ENCODE measurements around the gene RIOK3. TPM values are rescaled to one million over a fixed set of nuclear protein-coding genes. Genes with fewer than 3 reads are reported as not detected.

The RIOK3 gene, protein sequence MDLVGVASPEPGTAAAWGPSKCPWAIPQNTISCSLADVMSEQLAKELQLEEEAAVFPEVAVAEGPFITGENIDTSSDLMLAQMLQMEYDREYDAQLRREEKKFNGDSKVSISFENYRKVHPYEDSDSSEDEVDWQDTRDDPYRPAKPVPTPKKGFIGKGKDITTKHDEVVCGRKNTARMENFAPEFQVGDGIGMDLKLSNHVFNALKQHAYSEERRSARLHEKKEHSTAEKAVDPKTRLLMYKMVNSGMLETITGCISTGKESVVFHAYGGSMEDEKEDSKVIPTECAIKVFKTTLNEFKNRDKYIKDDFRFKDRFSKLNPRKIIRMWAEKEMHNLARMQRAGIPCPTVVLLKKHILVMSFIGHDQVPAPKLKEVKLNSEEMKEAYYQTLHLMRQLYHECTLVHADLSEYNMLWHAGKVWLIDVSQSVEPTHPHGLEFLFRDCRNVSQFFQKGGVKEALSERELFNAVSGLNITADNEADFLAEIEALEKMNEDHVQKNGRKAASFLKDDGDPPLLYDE
- polyA plus RNA-seq (73.0 and 109 TPM in 2 replicates), polyA minus RNA-seq (100 and 109 TPM in 2 replicates)

DNA sequence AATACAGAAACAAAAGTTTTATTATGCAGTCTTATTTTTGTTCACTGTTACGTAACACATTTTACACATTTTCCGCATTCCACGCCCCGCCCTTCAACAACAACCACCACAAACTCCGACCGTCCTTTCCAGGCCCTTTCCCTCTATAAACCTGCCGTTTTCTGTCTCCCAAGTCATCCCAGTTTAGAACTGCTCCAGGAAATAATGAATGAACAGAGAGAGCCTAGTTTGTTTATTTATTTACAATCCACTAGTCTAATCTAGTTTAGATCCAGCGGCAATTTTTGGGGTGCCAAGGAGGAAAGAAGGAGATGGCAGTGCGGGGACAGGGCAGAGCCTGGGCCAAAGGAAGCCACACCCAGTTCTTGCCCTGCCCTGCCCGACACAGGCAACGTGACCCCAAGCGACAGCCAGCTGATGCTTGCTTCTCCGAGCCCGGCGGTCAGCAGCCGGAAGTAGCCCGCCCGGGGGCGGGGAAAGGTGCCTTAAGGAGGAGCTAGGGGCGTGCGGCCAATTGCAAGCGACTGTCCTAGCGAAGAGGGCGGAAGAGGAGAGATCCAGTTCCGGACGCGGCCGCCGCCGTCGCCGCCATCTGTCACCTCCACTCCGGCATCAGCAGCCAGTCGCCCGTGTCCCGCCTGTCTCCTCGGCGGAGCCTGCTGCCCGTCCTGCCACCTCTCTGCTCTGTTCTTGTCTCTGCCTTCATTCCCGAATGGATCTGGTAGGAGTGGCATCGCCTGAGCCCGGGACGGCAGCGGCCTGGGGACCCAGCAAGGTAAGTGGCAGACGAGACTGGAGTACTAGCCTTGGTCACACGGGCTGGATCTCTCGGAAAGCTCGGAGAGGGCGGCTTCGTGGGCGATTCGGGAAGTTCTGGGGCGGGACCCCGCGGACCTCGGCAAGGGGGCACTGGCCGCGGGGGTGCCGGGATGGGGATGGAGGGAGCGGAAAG is at the start of gene RIOK3:
Gene RIOK3 (plus strand): TSS at position 560 of the 952 bp plus-strand sequence. CDS start 153 bp downstream, at position 713.
- Histone ChIP-seq H3K36me3 (ENCODE audit: insufficient read depth, low read length) (no peaks in the 10 kb centered on the region), H3F3A (ENCODE audit: insufficient read depth, low read length, poor library complexity, severe bottlenecking) (no peaks in the 10 kb centered on the region), H3K79me2 (replicated peaks; ENCODE audit: insufficient read depth, low read length) (peaks cover 46% of the 10 kb centered on the region), H3K9me3 (ENCODE audit: low read length) (no peaks in the 10 kb centered on the region), H3K4me2 (ENCODE audit: low read length) (peak within 1 kb of the TSS; percentile 86), H2AFZ (ENCODE audit: low read depth, low read length) (peak within 1 kb of the TSS; percentile 84), H3K4me3 (ENCODE audit: low read length) (peak within 1 kb of the TSS; percentile 98), H3K27me3 (ENCODE audit: insufficient read depth, low read depth, low read length) (no peaks in the 10 kb centered on the region), H4K20me1 (ENCODE audit: insufficient read depth) (no peaks in the 10 kb centered on the region), H3K9ac (ENCODE audit: low read length) (peak within 1 kb of the TSS; percentile 87), H3K9me2 (ENCODE audit: insufficient read depth, low read length) (no peaks in the 10 kb centered on the region), H3K27ac (ENCODE audit: low read length) (peak within 1 kb of the TSS; percentile 74)
- TF ChIP-seq, protein P1, sequence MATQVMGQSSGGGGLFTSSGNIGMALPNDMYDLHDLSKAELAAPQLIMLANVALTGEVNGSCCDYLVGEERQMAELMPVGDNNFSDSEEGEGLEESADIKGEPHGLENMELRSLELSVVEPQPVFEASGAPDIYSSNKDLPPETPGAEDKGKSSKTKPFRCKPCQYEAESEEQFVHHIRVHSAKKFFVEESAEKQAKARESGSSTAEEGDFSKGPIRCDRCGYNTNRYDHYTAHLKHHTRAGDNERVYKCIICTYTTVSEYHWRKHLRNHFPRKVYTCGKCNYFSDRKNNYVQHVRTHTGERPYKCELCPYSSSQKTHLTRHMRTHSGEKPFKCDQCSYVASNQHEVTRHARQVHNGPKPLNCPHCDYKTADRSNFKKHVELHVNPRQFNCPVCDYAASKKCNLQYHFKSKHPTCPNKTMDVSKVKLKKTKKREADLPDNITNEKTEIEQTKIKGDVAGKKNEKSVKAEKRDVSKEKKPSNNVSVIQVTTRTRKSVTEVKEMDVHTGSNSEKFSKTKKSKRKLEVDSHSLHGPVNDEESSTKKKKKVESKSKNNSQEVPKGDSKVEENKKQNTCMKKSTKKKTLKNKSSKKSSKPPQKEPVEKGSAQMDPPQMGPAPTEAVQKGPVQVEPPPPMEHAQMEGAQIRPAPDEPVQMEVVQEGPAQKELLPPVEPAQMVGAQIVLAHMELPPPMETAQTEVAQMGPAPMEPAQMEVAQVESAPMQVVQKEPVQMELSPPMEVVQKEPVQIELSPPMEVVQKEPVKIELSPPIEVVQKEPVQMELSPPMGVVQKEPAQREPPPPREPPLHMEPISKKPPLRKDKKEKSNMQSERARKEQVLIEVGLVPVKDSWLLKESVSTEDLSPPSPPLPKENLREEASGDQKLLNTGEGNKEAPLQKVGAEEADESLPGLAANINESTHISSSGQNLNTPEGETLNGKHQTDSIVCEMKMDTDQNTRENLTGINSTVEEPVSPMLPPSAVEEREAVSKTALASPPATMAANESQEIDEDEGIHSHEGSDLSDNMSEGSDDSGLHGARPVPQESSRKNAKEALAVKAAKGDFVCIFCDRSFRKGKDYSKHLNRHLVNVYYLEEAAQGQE (IDR thresholded peaks at IDR 0.05; ENCODE audit: borderline replicate concordance): peak; percentile 50
- no peak for TF ChIP-seq RAD21 (conservative IDR thresholded peaks at IDR 0.05)
- peak; percentile 86 for TF ChIP-seq POLR2AphosphoS5 (IDR thresholded peaks at IDR 0.05)
- TF ChIP-seq MXI1 (conservative IDR thresholded peaks at IDR 0.05; ENCODE audit: poor library complexity, severe bottlenecking): peak; percentile 69
- TF ChIP-seq SMC3 (conservative IDR thresholded peaks at IDR 0.05; ENCODE audit: poor library complexity): peak; percentile 15

DNA sequence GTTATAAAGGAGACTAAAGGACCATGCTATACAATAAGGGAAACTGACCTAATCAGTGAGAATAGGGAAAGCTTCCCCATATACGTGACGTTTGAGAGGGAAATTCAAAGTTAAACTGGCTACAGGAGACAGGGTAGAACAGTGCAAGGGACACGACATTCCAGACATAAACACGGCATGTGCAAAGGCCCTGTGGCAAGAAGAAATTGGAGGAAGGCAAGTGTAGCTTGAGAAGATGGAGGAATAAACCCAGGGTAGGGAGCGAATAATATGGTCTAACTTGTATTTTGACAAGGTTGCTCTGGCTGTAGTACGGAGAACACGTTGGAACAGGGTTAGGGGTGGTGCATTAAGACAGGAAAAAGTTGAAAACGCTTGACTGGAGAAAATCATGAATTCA is 49.8 kb upstream of the RIOK3 start:
- no peaks in the 10 kb centered on the region for H3K36me3 ChIP-seq (ENCODE audit: insufficient read depth, low read length)
- TF ChIP-seq EZH2 (IDR thresholded peaks at IDR 0.05; ENCODE audit: borderline replicate concordance, insufficient read depth, low read length, poor library complexity, severe bottlenecking) (no peak), MXI1 (conservative IDR thresholded peaks at IDR 0.05; ENCODE audit: poor library complexity, severe bottlenecking) (no peak), TAF1 (IDR thresholded peaks at IDR 0.05; ENCODE audit: low read depth) (no peak), POLR2AphosphoS5 (IDR thresholded peaks at IDR 0.05) (no peak), EP300 (conservative IDR thresholded peaks at IDR 0.05; ENCODE audit: poor library complexity, severe bottlenecking) (no peak), RAD21 (conservative IDR thresholded peaks at IDR 0.05) (no peak), SMC3 (conservative IDR thresholded peaks at IDR 0.05; ENCODE audit: poor library complexity) (no peak)
- TF ChIP-seq, protein P1 (IDR thresholded peaks at IDR 0.05; ENCODE audit: borderline replicate concordance): no peak
- TF ChIP-seq, protein P2, sequence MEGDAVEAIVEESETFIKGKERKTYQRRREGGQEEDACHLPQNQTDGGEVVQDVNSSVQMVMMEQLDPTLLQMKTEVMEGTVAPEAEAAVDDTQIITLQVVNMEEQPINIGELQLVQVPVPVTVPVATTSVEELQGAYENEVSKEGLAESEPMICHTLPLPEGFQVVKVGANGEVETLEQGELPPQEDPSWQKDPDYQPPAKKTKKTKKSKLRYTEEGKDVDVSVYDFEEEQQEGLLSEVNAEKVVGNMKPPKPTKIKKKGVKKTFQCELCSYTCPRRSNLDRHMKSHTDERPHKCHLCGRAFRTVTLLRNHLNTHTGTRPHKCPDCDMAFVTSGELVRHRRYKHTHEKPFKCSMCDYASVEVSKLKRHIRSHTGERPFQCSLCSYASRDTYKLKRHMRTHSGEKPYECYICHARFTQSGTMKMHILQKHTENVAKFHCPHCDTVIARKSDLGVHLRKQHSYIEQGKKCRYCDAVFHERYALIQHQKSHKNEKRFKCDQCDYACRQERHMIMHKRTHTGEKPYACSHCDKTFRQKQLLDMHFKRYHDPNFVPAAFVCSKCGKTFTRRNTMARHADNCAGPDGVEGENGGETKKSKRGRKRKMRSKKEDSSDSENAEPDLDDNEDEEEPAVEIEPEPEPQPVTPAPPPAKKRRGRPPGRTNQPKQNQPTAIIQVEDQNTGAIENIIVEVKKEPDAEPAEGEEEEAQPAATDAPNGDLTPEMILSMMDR (IDR thresholded peaks at IDR 0.05; ENCODE audit: poor library complexity, severe bottlenecking): no peak
- H3K79me2 ChIP-seq (replicated peaks; ENCODE audit: insufficient read depth, low read length): no peaks in the 10 kb centered on the region
- H3K4me2 ChIP-seq (ENCODE audit: low read length): no peak overlapping the region
- no peaks in the 10 kb centered on the region for H3F3A ChIP-seq (ENCODE audit: insufficient read depth, low read length, poor library complexity, severe bottlenecking)
- no peaks in the 10 kb centered on the region for H3K9me3 ChIP-seq (ENCODE audit: low read length)
- H4K20me1 ChIP-seq (ENCODE audit: insufficient read depth): no peaks in the 10 kb centered on the region
- H2AFZ ChIP-seq (ENCODE audit: low read depth, low read length): no peak overlapping the region
- no peak overlapping the region for H3K9ac ChIP-seq (ENCODE audit: low read length)
- H3K9me2 ChIP-seq (ENCODE audit: insufficient read depth, low read length): no peaks in the 10 kb centered on the region
- no peak overlapping the region for H3K4me3 ChIP-seq (ENCODE audit: low read length)
- H3K27ac ChIP-seq (ENCODE audit: low read length): no peak overlapping the region
- H3K27me3 ChIP-seq (ENCODE audit: insufficient read depth, low read depth, low read length): no peaks in the 10 kb centered on the region
